ENCODE results near the gene CS.

The CS gene

GRCh38 chr12:56253091-56253490 is 47.0 kb downstream of the CS start:
- in situ Hi-C loops (cut with MboI; ENCODE audit: low sequenced_read_pairs) = no loop called here

DNA sequence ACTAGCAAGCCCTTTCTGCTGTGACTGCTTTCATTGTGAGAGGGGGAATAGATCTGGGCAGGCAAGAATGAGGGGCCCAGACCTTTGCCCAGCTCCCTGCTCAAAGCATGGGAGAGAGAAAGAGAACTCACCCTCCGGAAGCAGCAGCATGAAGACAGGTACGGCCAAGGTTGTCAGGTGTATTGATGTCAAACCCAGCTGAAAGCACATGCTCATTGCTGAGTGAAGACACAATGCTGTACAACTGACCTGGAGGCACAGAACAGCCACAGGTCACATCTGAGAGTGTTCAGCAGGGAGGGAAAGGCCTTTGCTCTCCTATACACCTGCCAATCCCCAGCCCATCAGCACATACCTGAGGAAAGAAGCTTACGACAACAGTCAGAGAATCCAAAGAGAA is 47.5 kb downstream of the CS start:
- in situ Hi-C loops (cut with MboI; ENCODE audit: low sequenced_read_pairs) = no loop called here

GRCh38 chr12:56248711-56249110 is 51.4 kb downstream of the CS start:
- in situ Hi-C loops (cut with MboI; ENCODE audit: low sequenced_read_pairs) = no loop called here

DNA sequence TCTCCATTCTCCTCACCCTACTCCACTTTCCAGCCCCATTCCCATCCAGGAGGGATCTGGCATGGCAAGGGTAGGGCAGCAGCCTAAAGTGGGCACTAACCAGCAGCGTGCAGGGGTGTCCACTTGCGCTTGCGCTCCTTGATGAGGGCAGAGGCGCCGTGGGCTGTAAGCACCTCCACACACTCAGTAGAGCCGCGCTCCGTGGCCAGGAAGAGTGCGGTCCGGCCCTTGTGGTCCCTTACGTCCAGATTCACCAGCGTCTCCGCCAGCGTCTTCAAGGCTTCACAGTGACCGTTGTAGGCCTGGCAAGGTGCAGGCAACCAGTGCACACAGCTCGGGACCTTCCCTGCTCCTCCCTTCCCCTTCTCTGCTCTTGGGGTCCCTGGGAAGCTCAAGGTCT is 52.2 kb downstream of the CS start:
- in situ Hi-C loops (cut with MboI; ENCODE audit: low sequenced_read_pairs) = no loop called here

- in situ Hi-C loops (cut with MboI; ENCODE audit: low sequenced_read_pairs) = no loop called here
Observed at GRCh38 chr12:56244494-56244893, 55.6 kb downstream of the CS start.

DNA sequence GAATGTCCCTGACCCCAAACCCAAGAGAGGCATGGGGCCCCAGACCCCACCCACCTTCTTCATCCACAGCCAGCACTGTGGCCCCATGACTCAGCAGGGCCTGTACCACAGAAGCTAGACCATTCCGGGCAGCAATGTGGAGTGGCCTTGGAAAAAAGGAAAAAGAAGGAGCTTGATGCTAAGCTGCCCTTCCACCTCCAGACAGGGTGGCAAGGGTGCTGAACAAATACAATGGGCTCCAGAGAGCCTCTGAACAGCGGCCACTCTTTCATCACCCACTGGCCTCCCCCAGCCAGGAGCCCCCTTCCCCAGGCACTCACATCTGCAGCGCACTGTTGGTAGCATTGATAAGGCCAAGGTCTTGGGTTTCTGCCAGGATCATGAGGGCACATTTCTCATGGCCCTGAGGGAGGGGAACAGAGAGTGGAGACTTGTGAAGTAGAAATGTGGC is 56.4 kb downstream of the CS start:
- in situ Hi-C loops (cut with MboI; ENCODE audit: low sequenced_read_pairs) = no loop called here

DNA sequence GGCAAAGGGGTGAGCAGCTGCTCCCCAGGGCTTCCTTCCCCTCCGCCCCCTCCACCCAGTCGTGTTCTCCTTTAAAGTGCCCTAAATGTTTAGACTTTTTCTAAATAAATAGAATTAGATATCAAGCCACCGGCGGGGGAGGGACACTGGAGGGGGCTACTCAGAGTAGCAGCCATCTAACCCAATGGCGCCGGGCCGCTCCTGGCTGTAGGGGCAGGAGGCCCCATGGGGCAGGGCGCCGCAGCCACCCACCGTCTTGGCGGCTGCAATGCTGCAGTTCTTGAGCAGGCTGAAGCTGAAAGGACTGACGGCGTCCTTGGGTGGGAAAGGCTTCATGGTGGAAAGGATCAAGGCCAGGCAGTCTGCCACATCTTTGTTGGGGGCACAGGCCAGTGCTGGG is 57.1 kb downstream of the CS start:
- in situ Hi-C loops (cut with MboI; ENCODE audit: low sequenced_read_pairs) = no loop called here

DNA sequence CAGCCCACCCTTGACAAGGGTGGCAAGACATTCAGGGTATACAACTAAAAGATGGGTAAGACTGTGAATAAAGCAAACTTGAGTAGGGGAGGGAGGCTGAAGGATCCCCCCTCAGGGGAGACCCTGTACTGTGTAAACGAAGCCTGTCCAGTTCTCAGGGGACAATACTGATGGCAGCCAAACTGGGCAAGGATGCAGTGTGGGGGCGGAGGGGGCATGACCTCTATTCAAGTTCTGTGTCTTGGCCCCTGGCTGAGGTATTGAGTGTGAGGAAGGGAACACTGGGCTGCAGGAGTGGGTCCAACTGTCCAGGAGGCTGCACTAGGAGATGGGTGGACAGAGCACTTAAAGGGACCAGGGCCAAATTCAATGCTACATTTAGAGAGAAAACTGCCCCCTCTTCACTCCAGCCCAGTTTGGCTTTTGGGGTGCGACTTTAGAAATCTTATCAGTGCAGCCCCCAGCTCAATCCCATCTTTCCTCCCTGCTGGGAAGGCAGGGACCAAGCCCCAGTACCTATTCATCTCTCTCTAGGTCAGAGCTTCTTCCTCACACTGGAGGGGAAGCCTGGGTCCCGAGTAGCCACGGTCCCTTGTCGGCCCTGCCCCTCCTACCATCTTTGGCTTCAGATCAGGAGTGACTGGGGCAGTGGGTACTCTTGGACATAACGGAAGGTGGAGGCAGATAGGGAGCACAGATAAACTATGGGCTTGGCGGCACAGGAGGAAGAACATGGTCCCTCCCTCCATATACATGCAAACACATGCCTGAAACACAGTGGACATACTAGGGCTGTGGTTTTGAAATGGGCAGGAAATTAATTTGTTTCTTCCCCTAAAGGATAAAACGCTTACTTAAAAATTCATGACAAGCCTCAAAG is 58.5 kb downstream of the CS start:
- in situ Hi-C loops (cut with MboI; ENCODE audit: low sequenced_read_pairs) = no loop called here

DNA sequence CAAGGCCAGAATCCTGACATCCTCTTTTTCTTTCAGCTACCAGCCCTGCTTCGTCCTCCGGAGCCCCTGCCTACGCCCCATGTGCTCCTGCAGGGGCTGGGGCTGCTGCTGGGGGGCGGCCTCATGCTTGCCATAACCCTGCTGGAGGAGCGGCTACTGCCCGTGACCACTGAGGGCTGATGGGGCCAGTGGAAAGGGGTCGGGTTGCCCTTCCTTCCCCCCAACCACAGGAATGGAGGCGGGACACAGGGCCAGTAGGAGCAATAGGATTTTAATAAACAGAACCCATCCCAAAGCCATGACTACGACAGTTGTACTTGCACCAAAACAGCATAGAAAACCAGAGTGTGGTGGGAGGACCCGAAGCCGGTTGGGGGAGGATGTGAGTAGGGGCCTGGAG is 62.6 kb downstream of the CS start:
- in situ Hi-C loops (cut with MboI; ENCODE audit: low sequenced_read_pairs) = no loop called here

DNA sequence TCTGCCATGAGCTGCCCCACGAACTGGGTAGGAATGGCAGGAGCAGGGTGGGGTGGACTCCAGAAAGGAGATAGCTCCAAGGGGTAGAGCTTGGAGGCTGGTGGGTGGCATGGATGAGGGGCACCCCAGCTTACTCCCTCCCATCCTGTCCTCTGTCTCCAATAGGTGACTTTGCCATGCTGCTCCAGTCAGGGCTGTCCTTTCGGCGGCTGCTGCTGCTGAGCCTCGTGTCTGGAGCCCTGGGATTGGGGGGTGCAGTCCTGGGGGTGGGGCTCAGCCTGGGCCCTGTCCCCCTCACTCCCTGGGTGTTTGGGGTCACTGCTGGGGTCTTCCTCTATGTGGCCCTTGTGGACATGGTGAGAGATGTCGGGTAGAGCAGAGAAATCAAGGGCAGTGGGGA is 63.1 kb downstream of the CS start:
- in situ Hi-C loops (cut with MboI; ENCODE audit: low sequenced_read_pairs) = no loop called here

GRCh38 chr12:56236091-56236490 is 64.0 kb downstream of the CS start:
- in situ Hi-C loops (cut with MboI; ENCODE audit: low sequenced_read_pairs) = no loop called here

DNA sequence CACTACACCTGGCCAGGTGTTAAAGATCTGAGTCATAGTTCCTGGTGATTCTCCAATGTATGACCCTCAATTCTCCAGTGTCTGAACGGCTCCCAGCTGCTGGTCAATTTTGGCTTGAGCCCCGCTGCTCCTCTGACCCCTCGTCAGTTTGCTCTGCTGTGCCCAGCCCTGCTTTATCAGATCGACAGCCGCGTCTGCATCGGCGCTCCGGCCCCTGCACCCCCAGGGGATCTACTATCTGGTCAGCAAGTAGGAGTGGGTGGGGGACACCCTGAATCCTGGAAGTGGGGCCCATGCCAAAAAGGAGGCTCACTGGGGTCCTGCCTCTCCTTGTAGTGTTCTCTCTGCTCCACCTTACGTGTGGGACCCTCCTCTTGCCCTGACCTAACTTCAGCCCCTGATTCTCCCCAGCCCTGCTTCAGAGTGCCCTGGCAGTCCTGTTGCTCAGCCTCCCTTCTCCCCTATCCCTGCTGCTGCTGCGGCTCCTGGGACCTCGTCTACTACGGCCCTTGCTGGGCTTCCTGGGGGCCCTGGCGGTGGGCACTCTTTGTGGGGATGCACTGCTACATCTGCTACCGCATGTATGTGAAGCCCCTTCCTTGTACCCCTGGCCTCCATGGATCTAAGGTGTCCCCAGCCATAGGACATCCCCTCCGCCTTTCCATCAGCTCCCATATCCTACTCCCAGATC is 65.2 kb downstream of the CS start:
- in situ Hi-C loops (cut with MboI; ENCODE audit: low sequenced_read_pairs) = no loop called here

- in situ Hi-C loops (cut with MboI; ENCODE audit: low sequenced_read_pairs) = no loop called here
Observed at GRCh38 chr12:56231184-56231582, 68.9 kb downstream of the CS start.

GRCh38 chr12:56230432-56231183 is 69.5 kb downstream of the CS start:
- in situ Hi-C loops (cut with MboI; ENCODE audit: low sequenced_read_pairs) = no loop called here

- in situ Hi-C loops (cut with MboI; ENCODE audit: low sequenced_read_pairs) = no loop called here
Observed at GRCh38 chr12:56229916-56230431, 70.2 kb downstream of the CS start, which contains the start of gene SLC39A5. Gene SLC39A5 (plus strand): TSS chr12:56230051. CDS start chr12:56231275, 1,224 bp downstream.

- in situ Hi-C loops (cut with MboI; ENCODE audit: low sequenced_read_pairs) = no loop called here
Observed at GRCh38 chr12:56229082-56229481, 71.0 kb downstream of the CS start.

GRCh38 chr12:56224954-56225353 is 75.2 kb downstream of the CS start:
- in situ Hi-C loops (cut with MboI; ENCODE audit: low sequenced_read_pairs) = no loop called here

- in situ Hi-C loops (cut with MboI; ENCODE audit: low sequenced_read_pairs) = no loop called here
Observed at GRCh38 chr12:56224102-56224701, 75.9 kb downstream of the CS start, which contains the start of gene NABP2. Gene NABP2 (plus strand): TSS chr12:56224342. CDS start chr12:56224857, 515 bp downstream.

DNA sequence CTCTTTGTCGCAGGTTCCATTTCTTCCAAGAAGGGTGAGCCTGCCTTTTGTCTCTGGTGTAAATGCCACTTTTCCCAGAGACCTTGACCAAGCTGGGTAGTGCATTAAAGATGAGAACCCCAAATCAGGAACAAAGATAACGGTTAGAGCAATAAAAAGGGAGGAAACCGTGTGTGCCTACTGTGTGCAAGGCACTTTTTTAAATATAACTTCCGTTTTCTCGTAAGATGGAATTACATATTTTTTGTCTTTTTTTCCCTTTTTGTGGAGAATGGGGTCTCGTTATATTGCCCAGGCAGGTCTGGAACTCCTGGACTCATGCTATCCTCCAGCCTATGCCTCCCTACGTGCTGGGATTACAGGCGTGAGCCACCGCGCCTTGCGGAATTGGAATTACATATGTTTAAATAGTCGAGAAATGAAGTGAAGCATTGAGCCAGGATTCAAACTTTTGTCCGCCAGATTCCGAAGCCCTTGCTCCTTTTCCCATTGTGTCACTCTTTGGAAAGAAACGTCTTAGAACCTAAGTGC is 76.5 kb downstream of the CS start:
- in situ Hi-C loops (cut with MboI; ENCODE audit: low sequenced_read_pairs) = no loop called here

GRCh38 chr12:56222531-56222895 is 77.6 kb downstream of the CS start:
- in situ Hi-C loops (cut with MboI; ENCODE audit: low sequenced_read_pairs) = no loop called here

All from hTERT RPE-1 (cell line).